Neural cell (in vitro differentiated cells): ENCODE results near the gene CYSRT1.

Source experiments
- CTCF ChIP-seq: fragments of 450-650 bp; IDR thresholded peaks from 2 replicates; pipeline ENCODE4 v1.5.1; 2014; ENCODE audit warnings: antibody characterized with exemption, mild to moderate bottlenecking, moderate library complexity; ENCODE audit not compliant: poor library complexity, severe bottlenecking
- EP300 ChIP-seq: fragments of 450-650 bp; conservative IDR thresholded peaks from 2 replicates; pipeline ENCODE4 v1.6.1; 2014; ENCODE audit warnings: antibody characterized with exemption, mild to moderate bottlenecking, moderate library complexity; ENCODE audit not compliant: poor library complexity, severe bottlenecking
- EZH2 ChIP-seq: fragments of 200-600, 300-800 bp; shearing (Covaris generic), sonication (generic); IDR thresholded peaks from 2 replicates; pipeline ENCODE4 v1.6.1; 2014; ENCODE audit warnings: antibody characterized with exemption, low read length, borderline replicate concordance, mild to moderate bottlenecking; ENCODE audit not compliant: insufficient read depth, poor library complexity, severe bottlenecking
- MXI1 ChIP-seq: fragments of 450-650 bp; conservative IDR thresholded peaks from 2 replicates; pipeline ENCODE4 v1.6.1; 2014; ENCODE audit warnings: antibody characterized with exemption, mild to moderate bottlenecking; ENCODE audit not compliant: poor library complexity, severe bottlenecking
- RAD21 ChIP-seq: fragments of 450-650 bp; conservative IDR thresholded peaks from 2 replicates; pipeline ENCODE4 v1.6.1; 2014; ENCODE audit warnings: antibody characterized with exemption, mild to moderate bottlenecking, moderate library complexity
- REST ChIP-seq: IDR thresholded peaks from 2 replicates; pipeline ENCODE4 v1.6.1; 2012; ENCODE audit warnings: borderline replicate concordance
- TAF1 ChIP-seq: IDR thresholded peaks from 2 replicates; pipeline ENCODE4 v1.6.1; 2012; ENCODE audit warnings: low read depth

GRCh38 chr9:137206602-137207001 is 18.4 kb upstream of the CYSRT1 start:
- no peak for TF ChIP-seq EZH2
- TF ChIP-seq TAF1, result no peak
- no peak for TF ChIP-seq CTCF
- TF ChIP-seq REST, result no peak
- TF ChIP-seq RAD21, result no peak
- TF ChIP-seq MXI1, result no peak
- no peak for TF ChIP-seq EP300
